GM12874 (cell line): ENCODE measurements around the gene RBM43.

Source experiments
- TF ChIP-seq, protein P1 (sequence below): IDR thresholded peaks from 2 replicates; pipeline ENCODE4 v1.5.1; 2011; ENCODE audit warnings: low read depth, mild to moderate bottlenecking, control low read depth, low read length, moderate library complexity; ENCODE audit not compliant: insufficient read depth

RBM43 gene

GRCh38 chr2:151251012-151251411, 10.7 kb downstream of the RBM43 start:
- TF ChIP-seq, protein P1, sequence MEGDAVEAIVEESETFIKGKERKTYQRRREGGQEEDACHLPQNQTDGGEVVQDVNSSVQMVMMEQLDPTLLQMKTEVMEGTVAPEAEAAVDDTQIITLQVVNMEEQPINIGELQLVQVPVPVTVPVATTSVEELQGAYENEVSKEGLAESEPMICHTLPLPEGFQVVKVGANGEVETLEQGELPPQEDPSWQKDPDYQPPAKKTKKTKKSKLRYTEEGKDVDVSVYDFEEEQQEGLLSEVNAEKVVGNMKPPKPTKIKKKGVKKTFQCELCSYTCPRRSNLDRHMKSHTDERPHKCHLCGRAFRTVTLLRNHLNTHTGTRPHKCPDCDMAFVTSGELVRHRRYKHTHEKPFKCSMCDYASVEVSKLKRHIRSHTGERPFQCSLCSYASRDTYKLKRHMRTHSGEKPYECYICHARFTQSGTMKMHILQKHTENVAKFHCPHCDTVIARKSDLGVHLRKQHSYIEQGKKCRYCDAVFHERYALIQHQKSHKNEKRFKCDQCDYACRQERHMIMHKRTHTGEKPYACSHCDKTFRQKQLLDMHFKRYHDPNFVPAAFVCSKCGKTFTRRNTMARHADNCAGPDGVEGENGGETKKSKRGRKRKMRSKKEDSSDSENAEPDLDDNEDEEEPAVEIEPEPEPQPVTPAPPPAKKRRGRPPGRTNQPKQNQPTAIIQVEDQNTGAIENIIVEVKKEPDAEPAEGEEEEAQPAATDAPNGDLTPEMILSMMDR = no peak

DNA sequence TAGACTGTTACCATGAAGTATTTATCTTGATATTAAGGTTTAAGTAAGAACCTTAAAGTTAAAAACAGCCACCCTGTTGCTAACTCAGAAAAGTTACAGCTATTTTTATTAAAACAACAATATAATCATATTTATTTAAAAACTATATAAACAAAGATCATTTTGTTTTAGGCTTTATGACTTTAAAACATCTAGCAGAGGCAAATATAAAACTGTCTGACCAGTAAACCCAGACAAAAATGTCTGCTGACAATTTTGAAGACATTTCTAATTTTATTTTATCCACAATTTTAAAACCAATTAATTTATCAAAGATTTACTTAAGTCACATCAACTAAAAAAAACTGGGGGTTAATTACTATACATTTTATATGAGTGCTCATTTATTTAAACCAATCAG, 14.2 kb downstream of the RBM43 start:
- TF ChIP-seq, protein P1 = no peak

DNA sequence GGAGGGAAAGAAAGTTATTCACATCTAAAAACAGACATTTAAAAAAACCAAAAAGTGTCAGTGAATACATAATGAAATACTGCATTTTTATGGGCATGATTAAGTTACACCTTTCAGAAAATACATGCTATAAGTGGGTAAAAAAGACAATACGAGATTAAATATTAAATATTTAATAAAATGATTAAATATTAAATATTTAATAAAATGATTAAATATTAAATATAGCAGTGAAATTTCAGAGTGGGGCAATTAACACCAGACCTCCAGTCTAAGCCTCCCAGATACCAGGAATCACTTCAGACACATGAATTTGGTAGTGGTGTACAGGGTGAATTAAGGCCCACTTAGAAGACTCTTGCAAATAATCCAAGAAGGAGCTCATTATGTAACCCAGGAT, 15.5 kb downstream of the RBM43 start:
- TF ChIP-seq, protein P1 = no peak

DNA sequence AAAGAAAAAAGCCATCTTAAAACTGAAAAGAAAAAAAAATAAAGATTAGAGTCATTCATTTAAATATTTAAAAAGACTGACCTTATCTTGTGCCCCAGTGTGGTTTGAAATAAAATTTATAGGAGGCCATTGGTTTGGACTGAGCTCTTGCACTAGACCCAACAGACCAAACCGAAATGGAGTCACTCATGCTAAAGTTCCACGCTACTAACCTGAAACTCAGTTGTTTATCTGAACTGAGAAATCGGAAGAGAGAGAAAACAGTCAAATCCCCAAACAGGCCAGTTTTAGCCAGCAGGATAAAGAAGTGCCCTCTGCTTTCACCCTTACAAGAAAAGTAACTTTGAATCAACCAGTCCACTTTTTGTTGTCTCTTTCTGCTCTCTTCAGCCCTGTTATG, 18.2 kb downstream of the RBM43 start:
- TF ChIP-seq, protein P1 = no peak

- TF ChIP-seq, protein P1 = no peak
These were observed 20.4 kb downstream of the RBM43 start for GRCh38 chr2:151241224-151241623.

DNA sequence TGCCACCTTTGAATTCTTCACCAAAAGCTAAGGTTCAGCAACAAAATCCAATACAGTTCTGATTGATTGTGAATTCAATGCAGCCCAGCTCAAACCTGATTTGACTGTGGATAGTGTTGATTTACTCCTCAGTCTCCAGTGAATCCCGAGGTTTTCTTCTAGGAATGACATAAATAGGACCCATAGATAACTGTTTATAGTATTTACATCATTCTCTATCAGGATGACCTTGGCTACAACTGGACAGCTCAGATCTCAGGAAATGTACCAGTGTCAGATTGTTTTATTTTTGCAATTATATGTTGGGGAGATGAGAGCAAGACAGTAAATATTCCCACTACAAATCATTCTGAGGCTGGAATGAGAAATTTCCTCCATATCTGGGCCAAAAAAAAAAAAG, 21.2 kb downstream of the RBM43 start:
- TF ChIP-seq, protein P1 = no peak

DNA sequence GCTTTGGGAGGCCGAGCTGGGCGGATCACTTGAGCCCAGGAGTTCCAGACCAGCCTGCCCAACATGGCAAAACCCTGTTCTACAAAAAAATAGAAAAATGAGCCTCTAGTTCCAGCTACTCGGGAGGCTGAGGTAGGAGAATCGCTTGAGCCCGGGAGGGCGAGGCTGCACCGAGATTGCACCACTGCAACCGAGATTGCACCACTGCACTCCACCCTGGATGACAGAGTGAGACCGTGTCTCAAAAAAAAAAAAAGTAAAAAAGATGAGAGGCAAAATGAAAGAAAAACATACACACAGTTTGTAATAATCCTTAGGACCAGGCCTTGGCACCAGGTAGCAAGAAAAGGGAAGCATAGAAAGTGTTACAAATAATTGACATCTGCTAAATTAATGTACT, 22.0 kb downstream of the RBM43 start:
- TF ChIP-seq, protein P1 = no peak
